Chondrocyte (in vitro differentiated cells): ENCODE results near the gene COL28A1. TPM values are rescaled to one million over a fixed set of nuclear protein-coding genes. Genes with fewer than 3 reads are reported as not detected.

Experiments
- DNase-seq: peaks from one replicate; pipeline ENCODE4 v3.0.0; 2021; ENCODE audit warnings: mixed read lengths, low spot score
- H3K27ac Mint-ChIP-seq: one replicate; pipeline ENCODE4 v1.8.0; 2021; ENCODE audit warnings: mild to moderate bottlenecking, moderate library complexity, mixed read lengths; ENCODE audit not compliant: unreplicated experiment
- H3K27me3 Mint-ChIP-seq: 2 replicates; pipeline ENCODE4 v1.8.0; 2021; ENCODE audit warnings: low read depth, mixed read lengths
- H3K36me3 Mint-ChIP-seq: 2 replicates; pipeline ENCODE4 v1.8.0; 2021; ENCODE audit warnings: low read depth, mixed read lengths
- H3K4me1 Mint-ChIP-seq: 2 replicates; pipeline ENCODE4 v1.8.0; 2021; ENCODE audit warnings: low read depth, mild to moderate bottlenecking, mixed read lengths
- H3K4me3 Mint-ChIP-seq: one replicate; pipeline ENCODE4 v1.8.0; 2021; ENCODE audit warnings: mild to moderate bottlenecking, moderate library complexity, mixed read lengths; ENCODE audit not compliant: unreplicated experiment
- H3K9me3 Mint-ChIP-seq: 2 replicates; pipeline ENCODE4 v1.8.0; 2021; ENCODE audit warnings: low read depth, mixed read lengths
- CTCF ChIP-seq: fragments of 200-600 bp; sonication (generic); IDR thresholded peaks from 2 replicates; pipeline ENCODE4 v1.5.0; 2021; ENCODE audit warnings: antibody characterized with exemption, mild to moderate bottlenecking, moderate library complexity
- total RNA-seq: library from RNA; stranded (reverse); gene quantifications from 3 replicates; pipeline ENCODE4 v1.2.1, GENCODE V29; 2021

Gene COL28A1
- total RNA-seq, 1 donor from 2014 or later, result 0.25 TPM

GRCh38 chr7:7522421-7522820 is 13.3 kb downstream of the COL28A1 start:
- Mint-ChIP-seq H3K27me3 (no peaks in the 10 kb centered on the region), H3K9me3 (peaks cover 2% of the 10 kb centered on the region), H3K4me3 (no peak overlapping the region), H3K36me3 (no peaks in the 10 kb centered on the region), H3K27ac (no peak overlapping the region), H3K4me1 (peaks cover 9% of the 10 kb centered on the region)
- DNase-seq, result no peak
- TF ChIP-seq CTCF, result no peak

GRCh38 chr7:7521259-7521658 is 14.4 kb downstream of the COL28A1 start:
- no peak overlapping the region for H3K27ac Mint-ChIP-seq
- no peaks in the 10 kb centered on the region for H3K27me3 Mint-ChIP-seq
- no peak overlapping the region for H3K4me3 Mint-ChIP-seq
- H3K36me3 Mint-ChIP-seq, result no peaks in the 10 kb centered on the region
- H3K4me1 Mint-ChIP-seq, result peaks cover 9% of the 10 kb centered on the region
- no peak for DNase-seq
- H3K9me3 Mint-ChIP-seq, result peaks cover 2% of the 10 kb centered on the region
- no peak for TF ChIP-seq CTCF

GRCh38 chr7:7519528-7519927 is 16.1 kb downstream of the COL28A1 start:
- DNase-seq, result no peak
- TF ChIP-seq CTCF, result no peak
- Mint-ChIP-seq H3K27me3 (no peaks in the 10 kb centered on the region), H3K4me1 (peaks cover 9% of the 10 kb centered on the region), H3K36me3 (no peaks in the 10 kb centered on the region), H3K4me3 (no peak overlapping the region), H3K9me3 (no peaks in the 10 kb centered on the region), H3K27ac (no peak overlapping the region)

GRCh38 chr7:7519056-7519455 is 16.6 kb downstream of the COL28A1 start:
- Mint-ChIP-seq H3K27ac (no peak overlapping the region), H3K36me3 (no peaks in the 10 kb centered on the region), H3K4me3 (no peak overlapping the region), H3K27me3 (no peaks in the 10 kb centered on the region), H3K4me1 (peaks cover 5% of the 10 kb centered on the region), H3K9me3 (no peaks in the 10 kb centered on the region)
- no peak for TF ChIP-seq CTCF
- DNase-seq, result no peak

GRCh38 chr7:7517754-7518153 is 17.9 kb downstream of the COL28A1 start:
- H3K4me1 Mint-ChIP-seq, result peaks cover 3% of the 10 kb centered on the region
- no peaks in the 10 kb centered on the region for H3K27me3 Mint-ChIP-seq
- no peak for DNase-seq
- no peak overlapping the region for H3K4me3 Mint-ChIP-seq
- no peaks in the 10 kb centered on the region for H3K36me3 Mint-ChIP-seq
- no peak overlapping the region for H3K27ac Mint-ChIP-seq
- no peaks in the 10 kb centered on the region for H3K9me3 Mint-ChIP-seq
- no peak for TF ChIP-seq CTCF
